NCI-H2196 (cell line): ENCODE data around the gene TGFA.

Experiments
- DNase-seq: peaks from one replicate; lab custom pipeline; 2025; ENCODE audit not compliant: unreplicated experiment; lab: John Stamatoyannopoulos, UW

TGFA gene

DNA sequence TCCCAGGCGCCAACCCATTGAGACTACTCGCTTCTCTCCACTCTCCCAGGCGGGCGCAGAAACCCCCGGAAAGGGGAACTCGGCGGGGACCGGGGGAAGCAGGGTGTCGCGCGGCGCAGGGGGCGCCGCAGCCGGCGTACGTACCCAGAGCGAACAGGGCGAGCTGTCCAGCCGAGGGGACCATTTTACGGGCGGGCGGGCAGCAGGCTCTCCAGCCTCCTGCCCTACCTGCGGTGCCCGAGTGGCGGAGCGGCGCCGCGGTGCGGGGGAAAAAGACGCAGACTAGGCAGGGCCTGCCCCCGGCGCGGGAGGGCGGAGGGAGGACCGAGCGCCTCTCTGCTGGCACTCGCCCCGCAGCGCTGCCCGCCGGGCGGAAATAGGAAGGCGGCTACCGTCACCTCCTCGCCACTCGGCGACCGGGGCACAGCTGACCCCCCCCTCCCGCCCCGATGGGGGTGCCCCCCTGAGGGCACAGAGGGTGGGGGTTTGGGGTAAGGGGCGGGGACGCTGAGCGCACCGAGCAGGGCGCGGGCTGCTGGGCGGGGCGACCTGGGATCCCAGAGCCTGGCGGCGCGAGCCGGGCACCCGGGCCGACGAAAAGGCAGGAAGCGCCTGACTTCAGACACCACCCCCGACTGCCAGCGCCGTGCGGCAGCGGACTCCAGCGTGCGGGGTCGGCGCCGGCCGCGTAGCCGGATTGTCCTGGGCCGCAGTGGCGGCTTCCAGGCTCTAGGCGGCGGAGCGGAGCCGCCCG, at the start of gene TGFA:
Gene TGFA (minus strand): TSS at position 243 of the 754 bp plus-strand sequence. CDS start 59 bp downstream, at position 184.
- DNase-seq = peak; percentile 44

- DNase-seq = no peak
Observed at GRCh38 chr2:70603066-70603465, 49.4 kb upstream of the TGFA start.

GRCh38 chr2:70598197-70598596, 44.6 kb upstream of the TGFA start:
- DNase-seq = no peak

GRCh38 chr2:70596739-70597138, 43.1 kb upstream of the TGFA start:
- peak; percentile 5 for DNase-seq

DNA sequence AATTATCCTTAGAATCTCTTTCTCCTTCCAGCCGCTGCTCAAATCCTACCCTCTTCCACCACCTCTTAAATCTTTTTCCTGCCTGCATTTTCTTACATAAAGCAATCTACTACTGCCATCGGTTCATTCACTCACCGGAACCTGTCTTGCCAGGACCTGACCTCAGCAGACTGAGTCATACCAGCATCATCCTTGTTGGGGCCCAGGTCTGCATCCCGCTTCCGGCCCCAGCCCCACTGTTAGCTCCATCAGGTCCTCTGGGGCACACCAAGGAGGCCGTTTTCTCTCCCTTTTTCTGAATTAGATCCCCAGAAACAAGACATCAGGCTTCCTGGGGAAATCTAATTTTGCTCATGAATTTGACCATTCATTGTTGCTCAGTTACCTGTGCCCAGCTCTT, 42.7 kb upstream of the TGFA start:
- no peak for DNase-seq

GRCh38 chr2:70583091-70583490, 29.5 kb upstream of the TGFA start:
- DNase-seq = no peak

GRCh38 chr2:70580352-70580751, 26.7 kb upstream of the TGFA start:
- DNase-seq = no peak

DNA sequence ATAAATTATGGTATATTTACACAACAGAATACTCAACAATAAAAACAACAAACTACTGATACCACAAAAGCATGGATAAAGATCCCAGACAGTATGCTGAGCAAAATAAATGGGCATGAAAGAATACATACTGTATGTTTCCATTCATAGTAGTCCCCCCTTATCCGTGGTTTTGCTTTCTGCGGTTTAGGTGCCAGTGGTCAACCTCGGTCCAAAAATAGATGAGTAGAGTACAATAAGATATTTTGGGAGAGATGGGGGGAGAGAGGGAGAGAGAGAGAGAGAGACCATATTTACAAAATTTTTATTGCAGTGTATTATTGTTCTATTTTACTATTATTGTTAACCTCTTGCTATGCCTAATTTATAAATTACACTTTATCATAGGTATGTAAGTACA, 21.0 kb upstream of the TGFA start:
- no peak for DNase-seq

- no peak for DNase-seq
Observed at GRCh38 chr2:70574109-70574508, 20.5 kb upstream of the TGFA start.

DNA sequence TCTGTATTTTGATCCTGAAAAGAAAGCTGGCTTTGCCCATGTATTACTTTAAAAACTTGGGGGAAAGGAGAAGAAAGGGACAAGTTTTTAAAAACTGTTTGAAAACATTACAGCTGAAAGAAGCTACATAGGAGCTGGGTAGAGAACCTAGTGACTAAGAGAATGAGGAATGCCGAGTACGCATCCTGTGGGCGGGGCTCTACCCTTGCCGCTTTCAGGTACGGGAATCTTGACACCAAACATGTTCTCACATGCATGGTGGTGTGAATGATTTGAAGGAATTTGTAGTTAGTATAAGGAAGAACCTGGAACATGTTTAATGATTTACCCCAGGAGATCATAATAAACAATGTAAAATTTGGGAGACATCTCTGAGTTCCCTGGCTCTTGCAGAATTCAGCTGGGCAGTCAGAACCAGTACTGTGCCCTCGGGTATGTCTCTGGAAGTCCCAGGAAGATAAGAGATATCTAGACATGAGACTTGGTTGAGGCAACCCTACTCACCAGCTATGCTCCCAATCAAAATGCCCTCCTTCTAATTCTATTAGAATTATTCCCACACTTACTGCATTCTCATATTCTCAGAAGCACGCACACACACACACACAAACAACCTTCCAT, 16.5 kb upstream of the TGFA start:
- no peak for DNase-seq

DNA sequence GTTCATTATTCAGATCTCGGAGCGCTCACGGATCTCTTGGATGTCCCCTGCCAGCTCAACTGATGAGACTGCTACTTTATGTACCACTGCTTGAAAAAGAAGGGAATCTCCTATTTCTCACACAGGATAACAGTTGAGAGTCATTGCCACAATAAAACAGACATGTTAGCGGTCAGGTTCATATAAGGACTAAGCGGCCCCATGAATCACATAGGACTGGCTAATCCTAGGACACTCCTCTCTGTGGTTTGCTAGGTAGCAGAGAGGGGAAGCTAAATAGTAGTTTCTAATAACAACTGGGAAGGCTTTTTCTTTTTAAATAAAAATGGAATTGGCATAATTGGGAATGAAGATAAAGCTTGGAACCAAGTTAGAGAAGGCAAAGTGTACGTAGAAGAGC, 15.9 kb upstream of the TGFA start:
- no peak for DNase-seq

- no peak for DNase-seq
Observed at GRCh38 chr2:70566906-70567305, 13.3 kb upstream of the TGFA start.

DNA sequence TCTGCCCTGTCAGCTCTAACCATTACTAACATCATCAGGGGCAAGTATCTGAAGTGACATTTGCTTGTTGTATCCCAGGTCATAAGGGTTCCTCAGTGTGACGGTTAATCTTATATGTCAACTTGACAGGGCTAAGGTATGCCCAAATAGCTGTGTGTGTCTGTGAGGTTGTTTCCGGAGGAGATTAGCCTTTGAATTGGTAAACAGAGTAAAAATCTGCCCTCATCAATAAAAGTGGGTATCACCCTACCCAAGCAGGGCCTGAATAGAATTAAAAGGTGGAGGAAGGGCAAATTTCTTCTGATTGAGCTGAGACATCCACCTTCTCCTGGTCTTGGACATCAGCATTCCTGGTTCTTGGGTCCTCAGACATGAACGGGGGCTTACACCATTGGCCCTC, 12.8 kb upstream of the TGFA start:
- no peak for DNase-seq

DNA sequence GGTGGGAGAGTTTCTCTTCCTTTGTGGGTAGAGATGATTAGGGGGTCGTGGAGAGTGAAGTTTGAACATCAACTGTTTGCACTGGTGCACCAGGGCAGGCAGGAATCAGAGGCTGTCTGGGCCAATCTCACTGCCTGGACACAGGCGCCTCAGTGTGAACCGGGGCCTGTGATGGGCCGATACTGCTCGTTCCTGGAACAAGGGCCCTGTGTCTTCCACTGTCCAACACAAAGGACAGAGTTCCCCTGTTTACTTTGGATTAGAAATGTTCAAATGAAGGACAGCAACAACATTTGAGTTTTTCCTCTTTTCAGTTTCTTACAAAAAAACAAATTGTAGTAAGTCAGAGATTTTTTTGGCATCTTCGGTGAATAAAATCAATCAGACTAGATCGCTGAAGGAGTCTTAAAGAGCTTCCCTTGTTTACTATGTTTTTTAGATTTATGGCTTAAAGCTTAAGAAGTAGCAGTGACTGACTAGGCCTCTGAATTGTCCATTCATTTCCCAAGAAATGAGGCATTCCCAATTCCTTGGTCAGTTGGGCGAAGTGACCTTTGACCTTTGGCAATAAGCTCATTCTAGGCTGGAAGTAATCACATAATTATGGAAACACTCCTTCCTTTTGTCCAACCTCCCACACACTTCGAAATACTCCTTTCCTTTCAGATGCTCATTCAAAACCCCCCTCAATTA, 11.6 kb upstream of the TGFA start:
- no peak for DNase-seq

GRCh38 chr2:70561893-70562292, 8.3 kb upstream of the TGFA start:
- no peak for DNase-seq

GRCh38 chr2:70560442-70560841, 6.8 kb upstream of the TGFA start:
- DNase-seq = no peak

DNA sequence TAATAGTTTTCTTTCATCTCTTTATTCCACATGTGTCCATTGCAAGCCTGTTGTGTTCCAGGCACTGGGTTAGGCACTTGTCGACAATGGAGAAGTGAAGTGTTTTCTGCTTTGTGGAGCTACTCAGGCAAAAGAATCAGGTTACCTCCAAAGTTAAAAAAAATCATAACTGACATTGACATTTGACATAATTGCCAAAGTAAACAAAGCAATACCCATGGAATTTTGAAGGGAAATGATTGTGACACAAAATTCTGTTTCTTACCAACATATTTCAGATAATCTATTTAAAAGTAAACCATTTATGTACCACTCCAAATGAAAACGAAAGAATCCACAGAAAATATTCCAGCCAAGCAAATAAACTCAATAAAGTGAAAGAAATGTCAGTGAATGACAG, 6.4 kb upstream of the TGFA start:
- no peak for DNase-seq

DNA sequence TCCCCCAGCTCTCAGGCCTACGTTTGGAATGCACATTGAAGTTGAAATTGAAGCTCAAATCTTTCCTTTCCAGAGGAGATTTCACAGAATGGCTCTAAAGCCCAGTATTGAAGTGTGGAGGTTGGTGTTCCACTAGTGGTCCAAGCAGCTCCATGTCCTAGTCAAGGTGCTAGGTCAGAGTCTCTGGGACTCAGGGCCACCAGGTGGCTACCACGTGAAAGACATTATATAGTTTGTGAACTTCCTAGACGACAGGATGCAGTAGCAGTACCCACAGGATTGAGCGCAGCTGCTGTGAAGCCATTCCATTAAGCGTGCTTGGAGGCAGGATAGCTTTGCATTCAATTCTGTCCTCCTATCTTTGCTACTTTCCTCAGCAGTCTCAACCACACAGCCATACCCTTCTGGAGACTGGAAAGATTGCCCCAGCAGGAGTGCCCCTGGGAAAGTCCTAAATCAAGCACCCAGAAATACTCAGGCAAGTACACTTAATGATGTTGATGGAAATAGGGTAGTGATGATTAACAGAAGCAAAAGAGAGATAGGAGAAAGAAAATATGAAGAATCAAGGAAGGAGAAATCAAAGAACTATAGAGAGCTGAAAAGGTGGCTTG, 4.7 kb upstream of the TGFA start:
- no peak for DNase-seq

DNA sequence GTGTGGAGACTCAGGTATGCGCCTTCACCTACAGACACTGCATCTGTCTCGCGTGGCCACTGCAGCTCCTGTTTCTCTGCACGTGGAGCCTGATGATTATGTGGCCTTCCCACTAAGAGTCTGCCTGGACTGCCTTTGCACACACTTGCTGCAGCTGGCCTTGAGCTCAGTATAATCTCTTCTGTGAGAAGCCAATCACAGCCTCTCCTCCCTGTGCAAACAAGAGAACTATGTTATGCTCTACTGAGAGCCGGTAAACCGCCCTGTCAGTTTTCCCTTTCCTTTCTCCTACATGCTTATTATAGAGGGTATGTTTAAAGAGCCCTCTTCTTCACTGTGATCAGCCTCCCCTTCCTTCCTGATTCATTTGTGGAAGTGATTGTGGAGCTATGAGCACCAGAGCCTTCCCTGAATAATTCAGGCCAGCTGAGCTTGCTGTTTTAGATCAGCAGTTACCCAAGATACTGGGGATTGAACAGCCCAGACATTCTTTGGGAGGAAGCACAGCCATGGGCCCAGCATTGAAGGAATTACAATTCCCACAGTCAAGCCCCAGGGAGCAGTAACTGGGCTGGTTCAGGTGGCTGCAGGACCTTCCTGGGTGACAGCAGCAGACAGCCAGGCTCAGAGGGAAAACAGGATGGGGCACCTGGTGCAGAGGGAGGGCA, 3.7 kb upstream of the TGFA start:
- peak; percentile 13 for DNase-seq

DNA sequence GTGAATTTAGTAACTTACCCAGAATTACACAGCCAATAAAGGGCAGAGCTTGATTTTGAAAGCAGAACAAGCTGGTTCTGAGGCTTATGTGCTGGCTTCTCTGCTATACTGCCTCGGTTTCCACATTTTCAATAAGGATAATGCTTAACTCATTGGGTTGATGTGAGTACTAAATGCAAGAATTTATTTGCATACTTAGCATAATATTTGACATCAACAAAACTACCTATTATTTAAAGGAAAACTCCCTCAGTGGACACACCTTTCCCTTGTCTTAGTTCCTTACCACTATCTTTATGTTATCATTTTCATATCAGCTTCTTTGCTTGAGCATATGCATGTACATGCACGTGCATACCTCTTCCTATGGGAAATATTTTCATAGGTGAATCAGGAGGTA, 3.0 kb upstream of the TGFA start:
- DNase-seq = no peak

DNA sequence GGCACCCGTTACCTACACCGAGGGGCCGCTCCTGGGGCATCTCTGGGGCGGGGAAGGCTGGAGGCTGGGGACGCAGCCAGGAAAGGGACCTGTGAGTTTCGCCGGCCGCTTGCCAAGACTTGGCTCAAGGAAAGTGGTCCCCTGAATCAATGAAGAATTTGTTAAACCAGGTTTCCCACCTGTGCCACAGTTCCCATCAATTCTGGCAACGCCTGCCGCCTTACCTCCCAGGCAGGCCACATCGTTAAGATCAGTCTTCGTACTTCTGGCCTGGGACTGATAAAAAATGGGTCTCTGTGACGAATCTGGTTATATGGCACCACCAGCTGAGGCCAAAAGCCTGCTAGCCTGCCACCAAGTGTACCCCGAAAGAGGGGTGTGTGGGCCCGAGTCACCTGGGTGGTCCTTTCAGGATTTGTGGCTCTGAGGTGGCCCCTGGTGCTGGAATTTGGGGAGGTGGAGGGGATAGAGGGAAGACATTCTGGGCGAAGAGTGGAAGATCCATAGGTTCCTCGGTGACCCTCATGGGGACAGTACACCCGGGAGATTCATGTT, 789 bp upstream of the TGFA start:
- no peak for DNase-seq
